HepG2 (cell line): ENCODE results near the gene AP1G1. TPM values are rescaled to one million over a fixed set of nuclear protein-coding genes. Genes with fewer than 3 reads are reported as not detected.

Experiments
- ZBTB33 ChIP-seq: sonication (generic); formaldehyde crosslinking; IDR thresholded peaks from 2 replicates; pipeline ENCODE4 v1.4.0; 2020; ENCODE audit warnings: missing genetic modification reagents
- ZNF407 ChIP-seq: sonication (generic); formaldehyde crosslinking; IDR thresholded peaks from one replicate; pipeline ENCODE4 v1.5.1; 2020; ENCODE audit warnings: mild to moderate bottlenecking, missing genetic modification reagents; ENCODE audit errors: not compliant biosample characterization
- ZNF747 ChIP-seq: sonication (generic); formaldehyde crosslinking; IDR thresholded peaks from 2 replicates; pipeline ENCODE4 v1.8.1; 2023; ENCODE audit warnings: missing genetic modification reagents, mild to moderate bottlenecking, borderline replicate concordance
- polyA plus RNA-seq, 8 experiments: library from polyadenylated mRNA; depleted of rRNA in 3 of 8; stranded (reverse) in 7 of 8; unstranded in 1 of 8; fragments of >200 nt; fragmentation: Illumina TruSeq in 4 of 8; extraction: Trizol in 4 of 8; gene quantifications; 2 replicates each; pipeline versions ENCODE4 v1.2.1 to v1.2.3, GENCODE V29; 2011 to 2016; ENCODE audit warnings: low read depth in 4 of 8, missing spikeins in 1 of 8, mixed read lengths in 1 of 8; ENCODE audit not compliant: insufficient read depth in 1 of 8
- total RNA-seq, 5 experiments: library from RNA; depleted of rRNA; stranded (reverse); fragments of >200 nt; fragmentation: Illumina TruSeq; extraction: Trizol; gene quantifications; 2 replicates each; pipeline ENCODE4 v1.2.3, GENCODE V29; 2016; ENCODE audit warnings: low read depth in 1 of 5
- TF ChIP-seq, protein P1 (sequence below): sonication (generic); formaldehyde crosslinking; IDR thresholded peaks from 2 replicates; pipeline ENCODE4 v1.5.0; 2020; ENCODE audit warnings: mild to moderate bottlenecking, missing genetic modification reagents
- TF ChIP-seq, protein P2 (sequence below), 2 experiments: IDR thresholded peaks; 2 replicates each; pipeline ENCODE4 v1.6.1; 2011 to 2012; ENCODE audit warnings: low read length in 2 of 2, borderline replicate concordance in 1 of 2, low read depth in 1 of 2, mild to moderate bottlenecking in 1 of 2, moderate library complexity in 1 of 2
- TF ChIP-seq, protein P3 (sequence below): sonication (generic); formaldehyde crosslinking; IDR thresholded peaks from 2 replicates; pipeline ENCODE4 v1.5.1; 2020; ENCODE audit warnings: mild to moderate bottlenecking, moderate library complexity, missing genetic modification reagents

AP1G1 gene
- total and polyA plus RNA-seq, 2 of the 13 experiments (the other 11 are each of a cell fraction or from before 2014, with no cell fraction given): 62.2 to 66.2 TPM

- TF ChIP-seq ZNF407 (peak; percentile 58), ZBTB33 (CRISPR knock-in tag) (no peak), ZNF747 (CRISPR knock-in tag) (no peak)
- TF ChIP-seq, protein P1, sequence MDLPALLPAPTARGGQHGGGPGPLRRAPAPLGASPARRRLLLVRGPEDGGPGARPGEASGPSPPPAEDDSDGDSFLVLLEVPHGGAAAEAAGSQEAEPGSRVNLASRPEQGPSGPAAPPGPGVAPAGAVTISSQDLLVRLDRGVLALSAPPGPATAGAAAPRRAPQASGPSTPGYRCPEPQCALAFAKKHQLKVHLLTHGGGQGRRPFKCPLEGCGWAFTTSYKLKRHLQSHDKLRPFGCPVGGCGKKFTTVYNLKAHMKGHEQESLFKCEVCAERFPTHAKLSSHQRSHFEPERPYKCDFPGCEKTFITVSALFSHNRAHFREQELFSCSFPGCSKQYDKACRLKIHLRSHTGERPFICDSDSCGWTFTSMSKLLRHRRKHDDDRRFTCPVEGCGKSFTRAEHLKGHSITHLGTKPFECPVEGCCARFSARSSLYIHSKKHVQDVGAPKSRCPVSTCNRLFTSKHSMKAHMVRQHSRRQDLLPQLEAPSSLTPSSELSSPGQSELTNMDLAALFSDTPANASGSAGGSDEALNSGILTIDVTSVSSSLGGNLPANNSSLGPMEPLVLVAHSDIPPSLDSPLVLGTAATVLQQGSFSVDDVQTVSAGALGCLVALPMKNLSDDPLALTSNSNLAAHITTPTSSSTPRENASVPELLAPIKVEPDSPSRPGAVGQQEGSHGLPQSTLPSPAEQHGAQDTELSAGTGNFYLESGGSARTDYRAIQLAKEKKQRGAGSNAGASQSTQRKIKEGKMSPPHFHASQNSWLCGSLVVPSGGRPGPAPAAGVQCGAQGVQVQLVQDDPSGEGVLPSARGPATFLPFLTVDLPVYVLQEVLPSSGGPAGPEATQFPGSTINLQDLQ (CRISPR knock-in tag): no peak
- TF ChIP-seq, protein P2, sequence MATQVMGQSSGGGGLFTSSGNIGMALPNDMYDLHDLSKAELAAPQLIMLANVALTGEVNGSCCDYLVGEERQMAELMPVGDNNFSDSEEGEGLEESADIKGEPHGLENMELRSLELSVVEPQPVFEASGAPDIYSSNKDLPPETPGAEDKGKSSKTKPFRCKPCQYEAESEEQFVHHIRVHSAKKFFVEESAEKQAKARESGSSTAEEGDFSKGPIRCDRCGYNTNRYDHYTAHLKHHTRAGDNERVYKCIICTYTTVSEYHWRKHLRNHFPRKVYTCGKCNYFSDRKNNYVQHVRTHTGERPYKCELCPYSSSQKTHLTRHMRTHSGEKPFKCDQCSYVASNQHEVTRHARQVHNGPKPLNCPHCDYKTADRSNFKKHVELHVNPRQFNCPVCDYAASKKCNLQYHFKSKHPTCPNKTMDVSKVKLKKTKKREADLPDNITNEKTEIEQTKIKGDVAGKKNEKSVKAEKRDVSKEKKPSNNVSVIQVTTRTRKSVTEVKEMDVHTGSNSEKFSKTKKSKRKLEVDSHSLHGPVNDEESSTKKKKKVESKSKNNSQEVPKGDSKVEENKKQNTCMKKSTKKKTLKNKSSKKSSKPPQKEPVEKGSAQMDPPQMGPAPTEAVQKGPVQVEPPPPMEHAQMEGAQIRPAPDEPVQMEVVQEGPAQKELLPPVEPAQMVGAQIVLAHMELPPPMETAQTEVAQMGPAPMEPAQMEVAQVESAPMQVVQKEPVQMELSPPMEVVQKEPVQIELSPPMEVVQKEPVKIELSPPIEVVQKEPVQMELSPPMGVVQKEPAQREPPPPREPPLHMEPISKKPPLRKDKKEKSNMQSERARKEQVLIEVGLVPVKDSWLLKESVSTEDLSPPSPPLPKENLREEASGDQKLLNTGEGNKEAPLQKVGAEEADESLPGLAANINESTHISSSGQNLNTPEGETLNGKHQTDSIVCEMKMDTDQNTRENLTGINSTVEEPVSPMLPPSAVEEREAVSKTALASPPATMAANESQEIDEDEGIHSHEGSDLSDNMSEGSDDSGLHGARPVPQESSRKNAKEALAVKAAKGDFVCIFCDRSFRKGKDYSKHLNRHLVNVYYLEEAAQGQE (IDR thresholded peaks at IDR 0.05; ENCODE audit: borderline replicate concordance in 1 of 2, low read depth in 1 of 2, low read length in 2 of 2): no peak
- TF ChIP-seq, protein P3, sequence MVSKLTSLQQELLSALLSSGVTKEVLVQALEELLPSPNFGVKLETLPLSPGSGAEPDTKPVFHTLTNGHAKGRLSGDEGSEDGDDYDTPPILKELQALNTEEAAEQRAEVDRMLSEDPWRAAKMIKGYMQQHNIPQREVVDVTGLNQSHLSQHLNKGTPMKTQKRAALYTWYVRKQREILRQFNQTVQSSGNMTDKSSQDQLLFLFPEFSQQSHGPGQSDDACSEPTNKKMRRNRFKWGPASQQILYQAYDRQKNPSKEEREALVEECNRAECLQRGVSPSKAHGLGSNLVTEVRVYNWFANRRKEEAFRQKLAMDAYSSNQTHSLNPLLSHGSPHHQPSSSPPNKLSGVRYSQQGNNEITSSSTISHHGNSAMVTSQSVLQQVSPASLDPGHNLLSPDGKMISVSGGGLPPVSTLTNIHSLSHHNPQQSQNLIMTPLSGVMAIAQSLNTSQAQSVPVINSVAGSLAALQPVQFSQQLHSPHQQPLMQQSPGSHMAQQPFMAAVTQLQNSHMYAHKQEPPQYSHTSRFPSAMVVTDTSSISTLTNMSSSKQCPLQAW (CRISPR knock-in tag): no peak
Measured at GRCh38 chr16:71723537-71724319, 84.9 kb downstream of the AP1G1 start (continued).
